Memory B cell (primary cell): ENCODE measurements around the gene DOLK.
A peak's percentile ranks its signal among the peaks of the same experiment; 100 is the strongest.

Experiments used
- ATAC-seq: fragments of 150-1000 bp; cut with Tn5 transposase; 2 replicates; pipeline ENCODE4 v1.10.0; 2021; ENCODE audit warnings: low read depth, mild to moderate bottlenecking, moderate library complexity
- DNase-seq, 2 donors: peaks; one replicate each; pipeline ENCODE4 v3.0.0; 2022; ENCODE audit warnings: low spot score in 2 of 2
- H3K27ac Mint-ChIP-seq: one replicate; pipeline ENCODE4 v1.8.0; 2022; ENCODE audit warnings: mild to moderate bottlenecking, moderate library complexity, mixed read lengths
- H3K27me3 Mint-ChIP-seq: one replicate; pipeline ENCODE4 v1.8.0; 2022; ENCODE audit warnings: mixed read lengths
- H3K36me3 Mint-ChIP-seq: one replicate; pipeline ENCODE4 v1.8.0; 2022; ENCODE audit warnings: mild to moderate bottlenecking, mixed read lengths
- H3K4me1 Mint-ChIP-seq: one replicate; pipeline ENCODE4 v1.8.0; 2022; ENCODE audit warnings: mixed read lengths
- H3K4me3 Mint-ChIP-seq: one replicate; pipeline ENCODE4 v1.8.0; 2022; ENCODE audit warnings: mild to moderate bottlenecking, moderate library complexity, mixed read lengths
- H3K9me3 Mint-ChIP-seq: one replicate; pipeline ENCODE4 v1.8.0; 2022; ENCODE audit warnings: mixed read lengths

Gene DOLK

DNA sequence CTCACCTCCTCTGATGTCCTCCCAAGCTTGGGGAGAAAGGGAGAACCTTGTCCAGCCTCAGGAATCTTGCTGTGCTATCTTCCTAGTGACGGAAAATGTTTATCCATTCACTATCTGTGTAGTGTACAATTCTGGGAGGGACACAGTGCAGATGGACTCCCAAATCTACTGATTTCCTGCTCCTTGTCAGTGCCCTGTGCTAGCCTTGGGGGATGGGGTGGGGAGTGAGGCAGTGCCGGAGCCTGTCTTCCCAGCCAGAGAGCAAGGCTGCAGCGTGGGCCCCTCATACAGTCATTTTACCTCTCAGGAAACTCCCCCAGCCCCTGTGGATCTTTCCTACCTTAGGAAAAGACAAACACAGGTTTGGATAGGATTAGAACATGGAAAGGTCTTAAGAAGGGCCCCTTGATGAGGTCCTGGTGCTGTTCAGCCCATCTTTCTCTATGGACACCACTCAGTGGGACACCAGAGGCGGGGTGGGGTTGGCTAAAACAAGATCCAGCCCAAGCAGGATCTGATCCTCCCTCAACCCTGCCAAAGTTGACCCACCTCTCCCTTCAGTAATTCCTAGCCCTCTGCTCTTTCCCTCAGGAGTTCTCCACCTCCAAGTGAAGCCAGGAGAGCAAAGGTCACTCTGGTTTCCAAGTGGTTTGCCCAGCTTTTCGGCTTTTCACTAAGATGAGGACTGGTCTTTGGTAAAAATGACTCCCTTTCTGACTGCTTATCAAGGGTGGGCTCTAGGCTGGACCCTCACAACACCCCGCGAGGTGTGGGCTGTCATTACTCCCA lies 3.4 kb downstream of the DOLK start:
- peaks cover 15% of the 10 kb centered on the region for H3K4me1 Mint-ChIP-seq
- H3K4me3 Mint-ChIP-seq, result no peak overlapping the region
- H3K27ac Mint-ChIP-seq, result no peak overlapping the region
- no peaks in the 10 kb centered on the region for H3K9me3 Mint-ChIP-seq
- DNase-seq, result no peak
- ATAC-seq, result no peak
- no peaks in the 10 kb centered on the region for H3K27me3 Mint-ChIP-seq
- H3K36me3 Mint-ChIP-seq, result peaks cover 2% of the 10 kb centered on the region

- Mint-ChIP-seq H3K9me3 (no peaks in the 10 kb centered on the region), H3K27ac (no peak overlapping the region), H3K4me1 (peaks cover 7% of the 10 kb centered on the region), H3K27me3 (no peaks in the 10 kb centered on the region), H3K4me3 (no peak overlapping the region), H3K36me3 (peaks cover 2% of the 10 kb centered on the region)
- ATAC-seq, result no peak
- DNase-seq, result no peak
These were observed 6.3 kb downstream of the DOLK start for GRCh38 chr9:128940946-128941755.

- Mint-ChIP-seq H3K9me3 (no peaks in the 10 kb centered on the region), H3K36me3 (no peaks in the 10 kb centered on the region), H3K4me1 (no peaks in the 10 kb centered on the region), H3K27me3 (no peaks in the 10 kb centered on the region), H3K27ac (no peak overlapping the region), H3K4me3 (no peak overlapping the region)
- ATAC-seq (no peak), DNase-seq (no peak)
These were observed 7.0 kb downstream of the DOLK start for GRCh38 chr9:128940271-128940921.

GRCh38 chr9:128937310-128938165 lies 9.9 kb downstream of the DOLK start:
- Mint-ChIP-seq H3K27ac (no peak overlapping the region), H3K4me1 (no peaks in the 10 kb centered on the region), H3K27me3 (no peaks in the 10 kb centered on the region), H3K9me3 (no peaks in the 10 kb centered on the region), H3K36me3 (no peaks in the 10 kb centered on the region), H3K4me3 (no peak overlapping the region)
- ATAC-seq (no peak), DNase-seq (no peak)

DNA sequence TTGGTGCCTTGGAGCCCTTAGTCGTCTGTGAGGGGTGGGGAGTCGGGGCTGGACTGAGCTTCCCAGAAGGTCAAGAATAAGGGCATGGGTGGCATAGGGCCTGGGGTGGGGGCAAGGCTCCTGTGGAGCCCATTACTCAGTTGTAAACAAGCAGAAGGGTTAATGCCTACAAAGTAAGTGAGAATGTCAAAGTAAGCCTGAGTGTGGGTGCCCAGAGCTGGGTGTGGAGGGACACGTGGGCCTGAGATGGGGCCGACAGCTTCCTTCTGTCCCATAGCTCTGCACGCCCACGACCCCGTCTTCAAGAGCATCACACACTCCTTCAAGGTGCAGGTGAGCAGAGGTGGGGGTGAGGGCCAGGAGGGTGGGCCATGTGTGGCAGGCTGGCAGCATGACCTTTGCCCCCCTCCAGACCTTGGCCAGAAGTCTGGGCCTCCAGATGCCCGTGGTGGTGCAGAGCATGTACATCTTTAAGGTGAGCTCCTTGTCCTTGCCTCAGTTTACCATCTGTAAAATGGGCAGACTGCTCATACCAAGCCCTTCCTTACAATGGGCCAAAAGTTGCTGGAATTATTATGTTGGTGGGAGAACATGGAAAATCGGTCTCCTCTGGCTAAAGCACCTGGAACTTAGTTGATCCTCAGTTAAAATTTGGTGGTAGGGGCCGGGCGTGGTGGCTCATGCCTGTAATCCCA lies 11.1 kb downstream of the DOLK start:
- Mint-ChIP-seq H3K27ac (no peak overlapping the region), H3K9me3 (no peaks in the 10 kb centered on the region), H3K4me3 (no peak overlapping the region), H3K4me1 (no peaks in the 10 kb centered on the region), H3K27me3 (no peaks in the 10 kb centered on the region), H3K36me3 (no peaks in the 10 kb centered on the region)
- ATAC-seq (no peak), DNase-seq (no peak)

DNA sequence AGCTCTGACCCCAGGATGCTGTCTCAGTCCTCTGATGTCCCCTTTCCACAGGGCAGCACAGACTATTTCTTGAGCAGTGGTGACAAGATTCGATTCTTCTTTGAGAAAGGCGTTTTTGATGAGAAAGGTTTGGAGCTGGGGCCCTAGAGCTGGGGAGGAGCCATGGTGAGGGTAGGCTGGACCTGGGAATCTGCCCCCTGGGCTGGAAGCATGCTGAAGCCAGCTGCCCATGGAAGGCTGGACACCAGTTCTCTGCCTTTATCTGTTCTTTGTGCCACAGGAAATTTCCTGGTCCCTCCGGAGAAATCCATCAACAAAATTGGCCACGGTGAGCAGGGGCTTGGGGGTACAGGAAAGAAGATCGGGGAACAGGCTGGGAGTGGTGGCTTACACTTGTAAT lies 13.7 kb downstream of the DOLK start:
- no peaks in the 10 kb centered on the region for H3K9me3 Mint-ChIP-seq
- H3K27ac Mint-ChIP-seq, result no peak overlapping the region
- H3K36me3 Mint-ChIP-seq, result no peaks in the 10 kb centered on the region
- H3K4me3 Mint-ChIP-seq, result no peak overlapping the region
- ATAC-seq (no peak), DNase-seq (no peak)
- H3K27me3 Mint-ChIP-seq, result no peaks in the 10 kb centered on the region
- H3K4me1 Mint-ChIP-seq, result no peaks in the 10 kb centered on the region

- H3K4me1 Mint-ChIP-seq, result peaks cover 3% of the 10 kb centered on the region
- no peaks in the 10 kb centered on the region for H3K27me3 Mint-ChIP-seq
- ATAC-seq (no peak), DNase-seq (no peak)
- H3K36me3 Mint-ChIP-seq, result no peaks in the 10 kb centered on the region
- no peak overlapping the region for H3K4me3 Mint-ChIP-seq
- H3K27ac Mint-ChIP-seq, result no peak overlapping the region
- no peaks in the 10 kb centered on the region for H3K9me3 Mint-ChIP-seq
These were observed 17.8 kb downstream of the DOLK start for GRCh38 chr9:128929560-128929959.

- Mint-ChIP-seq H3K27me3 (no peaks in the 10 kb centered on the region), H3K4me1 (peaks cover 3% of the 10 kb centered on the region), H3K27ac (no peak overlapping the region), H3K4me3 (no peak overlapping the region), H3K9me3 (no peaks in the 10 kb centered on the region), H3K36me3 (no peaks in the 10 kb centered on the region)
- ATAC-seq (no peak), DNase-seq (no peak)
These were observed 18.8 kb downstream of the DOLK start for GRCh38 chr9:128928624-128929023.

DNA sequence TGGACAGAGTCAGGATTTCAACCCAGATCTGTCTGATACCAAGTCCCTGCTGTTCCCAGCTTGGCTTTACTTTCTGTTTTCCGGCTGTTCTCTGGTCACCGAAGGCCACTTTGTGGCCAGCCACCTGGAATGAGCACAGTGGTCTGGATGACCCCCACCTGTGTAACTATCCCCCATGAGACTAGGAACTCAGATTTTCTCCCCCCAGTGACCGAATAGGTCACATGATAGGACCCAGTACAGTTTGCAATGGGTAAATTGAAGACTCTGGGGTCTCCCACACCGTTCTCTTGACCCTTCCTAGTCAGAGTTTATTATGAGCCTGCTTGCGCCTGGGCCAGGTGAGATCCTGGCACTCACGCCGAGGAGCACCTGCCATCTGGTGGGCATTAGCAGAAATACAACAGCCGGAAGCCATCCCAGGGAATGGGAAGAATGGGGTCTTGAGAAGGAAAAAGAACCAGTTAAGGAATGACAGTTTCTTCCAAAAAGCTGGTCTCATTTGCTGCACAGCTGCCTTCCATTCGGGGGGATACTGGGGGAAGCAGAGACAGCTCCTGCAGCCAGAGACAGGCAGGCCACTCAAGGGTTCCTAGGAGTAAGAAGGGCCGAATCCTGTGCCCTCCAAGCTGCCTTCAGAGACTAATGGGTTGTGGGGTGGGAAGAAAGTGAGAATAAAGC lies 19.5 kb downstream of the DOLK start:
- peaks cover 3% of the 10 kb centered on the region for H3K4me1 Mint-ChIP-seq
- H3K36me3 Mint-ChIP-seq, result no peaks in the 10 kb centered on the region
- DNase-seq, result peak; percentile 45 to 55
- no peak overlapping the region for H3K27ac Mint-ChIP-seq
- no peak overlapping the region for H3K4me3 Mint-ChIP-seq
- no peaks in the 10 kb centered on the region for H3K9me3 Mint-ChIP-seq
- ATAC-seq, result peak; percentile 77
- H3K27me3 Mint-ChIP-seq, result no peaks in the 10 kb centered on the region

DNA sequence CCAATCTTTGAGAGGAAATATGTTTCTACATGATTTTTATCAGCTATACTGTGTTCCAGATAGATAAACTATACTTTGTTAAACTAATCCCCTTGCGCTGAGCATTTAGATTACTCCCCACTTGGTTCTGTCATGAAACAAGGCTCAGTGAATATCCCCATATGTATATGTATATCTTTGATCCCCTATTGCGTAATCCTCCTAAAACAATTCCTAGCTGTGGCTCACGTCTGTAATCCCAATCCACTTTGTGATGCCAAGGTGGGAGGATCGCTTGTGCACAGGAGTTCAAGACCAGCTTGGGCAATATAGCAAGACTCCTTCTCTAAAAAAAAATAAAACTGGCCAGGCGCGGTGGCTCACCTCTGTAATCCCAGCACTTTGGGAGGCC lies 23.9 kb downstream of the DOLK start:
- Mint-ChIP-seq H3K36me3 (no peaks in the 10 kb centered on the region), H3K4me1 (peaks cover 3% of the 10 kb centered on the region), H3K27ac (no peak overlapping the region), H3K27me3 (no peaks in the 10 kb centered on the region), H3K4me3 (no peak overlapping the region), H3K9me3 (no peaks in the 10 kb centered on the region)
- DNase-seq (no peak), ATAC-seq (no peak)

GRCh38 chr9:128921881-128922763 lies 25.3 kb downstream of the DOLK start:
- H3K4me3 Mint-ChIP-seq, result no peak overlapping the region
- H3K9me3 Mint-ChIP-seq, result no peaks in the 10 kb centered on the region
- H3K27ac Mint-ChIP-seq, result no peak overlapping the region
- DNase-seq (no peak), ATAC-seq (no peak)
- no peaks in the 10 kb centered on the region for H3K4me1 Mint-ChIP-seq
- no peaks in the 10 kb centered on the region for H3K27me3 Mint-ChIP-seq
- peaks cover 11% of the 10 kb centered on the region for H3K36me3 Mint-ChIP-seq

DNA sequence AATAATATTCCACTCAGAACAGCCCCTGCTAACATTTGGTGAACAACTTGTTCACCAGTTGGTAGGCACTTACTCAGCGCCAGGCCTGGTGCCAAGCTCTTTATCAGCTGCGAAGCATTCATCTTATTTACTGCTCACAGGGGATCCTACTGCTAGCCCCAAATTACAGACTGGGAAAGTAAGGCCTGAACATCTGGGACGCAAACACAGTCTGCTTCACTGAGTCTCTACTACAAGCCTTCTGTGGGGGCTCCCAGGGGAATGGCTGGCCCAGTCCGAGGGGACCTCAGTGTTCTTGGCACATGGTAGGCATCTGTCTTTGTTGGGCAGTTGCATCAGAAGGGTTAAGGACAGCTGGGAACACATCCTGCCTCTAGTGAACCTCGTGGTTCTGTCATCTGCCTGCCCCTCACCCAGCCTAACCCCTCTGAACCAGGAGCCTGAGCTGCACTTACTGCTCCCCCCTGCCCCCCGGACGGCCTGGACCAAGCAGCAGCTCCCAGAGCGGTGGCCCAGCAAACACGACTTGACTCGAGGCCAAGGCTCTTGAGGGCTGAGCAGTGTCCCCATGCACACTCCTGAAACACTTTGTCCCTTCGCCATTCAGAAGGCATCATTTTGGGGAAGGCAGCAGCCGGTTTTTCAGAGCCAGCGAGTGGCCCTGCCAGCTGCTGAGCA lies 26.9 kb downstream of the DOLK start, which contains the start of gene PHYHD1:
Gene PHYHD1, plus strand, starts transcription at position 602 of the 678 bp plus-strand sequence. CDS start 1,342 bp downstream, outside the sequence.
- Mint-ChIP-seq H3K27ac (peak within 1 kb of the TSS; percentile 38), H3K4me1 (no peaks in the 10 kb centered on the region), H3K9me3 (no peaks in the 10 kb centered on the region), H3K36me3 (peaks cover 15% of the 10 kb centered on the region), H3K4me3 (no peak within 1 kb of the TSS), H3K27me3 (no peaks in the 10 kb centered on the region)
- ATAC-seq (no peak), DNase-seq (no peak)
